CD14-positive monocyte (primary cell): Measurements from ENCODE around the gene SRSF4. TPM values are rescaled to one million over a fixed set of nuclear protein-coding genes. Genes with fewer than 3 reads are reported as not detected.

Source experiments
- DNase-seq, 3 donors: peaks; one replicate each; pipeline ENCODE4 v3.0.0-alpha.2; 2011 to 2022
- H2AFZ ChIP-seq: 2 replicates; pipeline ENCODE4 v1.6.0; 2012; ENCODE audit warnings: mild to moderate bottlenecking, low read depth, low read length, inconsistent platforms; ENCODE audit not compliant: insufficient read depth, poor library complexity, severe bottlenecking
- H3K27ac ChIP-seq, 2 donors: 1 replicate in 1 of 2; 2 replicates in 1 of 2; pipeline ENCODE4 v1.5.1; 2012 to 2013; ENCODE audit warnings: low read length in 2 of 2, control low read depth in 1 of 2, inconsistent platforms in 1 of 2, low read depth in 1 of 2, mild to moderate bottlenecking in 1 of 2
- H3K27me3 ChIP-seq, 2 donors: one replicate each; pipeline versions ENCODE4 v1.6.0 to v1.6.1; 2011 to 2013; ENCODE audit warnings: low read length in 2 of 2; ENCODE audit not compliant: control insufficient read depth in 2 of 2, insufficient read depth in 2 of 2
- H3K36me3 ChIP-seq, 2 donors: replicated peaks in 1 of 2; 1 replicate in 1 of 2; 2 replicates in 1 of 2; pipeline versions ENCODE4 v1.5.1 to v1.6.1; 2012 to 2013; ENCODE audit warnings: low read length in 2 of 2, control low read depth in 1 of 2, inconsistent platforms in 1 of 2, mild to moderate bottlenecking in 1 of 2; ENCODE audit not compliant: insufficient read depth in 2 of 2, control insufficient read depth in 1 of 2
- H3K4me1 ChIP-seq, 2 donors: 1 replicate in 1 of 2; 2 replicates in 1 of 2; pipeline versions ENCODE4 v1.5.1 to v1.6.1; 2012 to 2013; ENCODE audit warnings: low read length in 2 of 2, control low read depth in 1 of 2, inconsistent platforms in 1 of 2, mild to moderate bottlenecking in 1 of 2, moderate library complexity in 1 of 2; ENCODE audit not compliant: insufficient read depth in 2 of 2, control insufficient read depth in 1 of 2
- H3K4me2 ChIP-seq: replicated peaks from 2 replicates; pipeline ENCODE3; 2012; ENCODE audit warnings: low read length, moderate library complexity, mild to moderate bottlenecking; ENCODE audit not compliant: poor library complexity, severe bottlenecking; ENCODE audit errors: extremely low read depth
- H3K4me3 ChIP-seq, 3 experiments: fragments of 200-600 bp in 1 of 3; sonication (generic) in 1 of 3; replicated peaks in 1 of 3; 1 replicate in 2 of 3; 2 replicates in 1 of 3; pipeline ENCODE4 v1.5.1; 2011 to 2013; ENCODE audit warnings: low read length in 3 of 3, mild to moderate bottlenecking in 3 of 3, control low read depth in 2 of 3, low read depth in 2 of 3, inconsistent platforms in 1 of 3, moderate library complexity in 1 of 3
- H3K79me2 ChIP-seq: 2 replicates; pipeline ENCODE4 v1.6.0; 2012; ENCODE audit warnings: mild to moderate bottlenecking, control low read depth, inconsistent platforms, low read length, moderate library complexity; ENCODE audit not compliant: insufficient read depth
- H3K9ac ChIP-seq: 2 replicates; pipeline ENCODE4 v1.6.0; 2017; ENCODE audit warnings: low read length, mild to moderate bottlenecking; ENCODE audit not compliant: insufficient read depth, poor library complexity, severe bottlenecking
- H3K9me3 ChIP-seq, 2 donors: replicated peaks in 1 of 2; 1 replicate in 1 of 2; 2 replicates in 1 of 2; pipeline versions ENCODE4 v1.5.1 to v1.6.1; 2012 to 2013; ENCODE audit warnings: low read length in 2 of 2, control low read depth in 1 of 2; ENCODE audit not compliant: control insufficient read depth in 1 of 2, insufficient read depth in 1 of 2
- H4K20me1 ChIP-seq: 2 replicates; pipeline ENCODE4 v1.6.0; 2012; ENCODE audit warnings: mild to moderate bottlenecking, low read length, control low read depth, moderate library complexity; ENCODE audit not compliant: insufficient read depth
- H3K27ac Mint-ChIP-seq, 7 donors: one replicate each; pipeline ENCODE4 v1.8.0; 2020; ENCODE audit warnings: mild to moderate bottlenecking in 7 of 7, mixed read lengths in 7 of 7, moderate library complexity in 6 of 7, inconsistent platforms in 2 of 7
- H3K27me3 Mint-ChIP-seq, 3 donors: one replicate each; pipeline ENCODE4 v1.8.0; 2021 to 2022; ENCODE audit warnings: low read depth in 3 of 3, mild to moderate bottlenecking in 3 of 3, mixed read lengths in 3 of 3, moderate library complexity in 3 of 3, inconsistent platforms in 1 of 3
- H3K36me3 Mint-ChIP-seq, 2 donors: one replicate each; pipeline ENCODE4 v1.8.0; 2020; ENCODE audit warnings: mixed read lengths in 2 of 2, inconsistent platforms in 1 of 2, mild to moderate bottlenecking in 1 of 2
- H3K4me1 Mint-ChIP-seq: one replicate; pipeline ENCODE4 v1.8.0; 2020; ENCODE audit warnings: mild to moderate bottlenecking, mixed read lengths
- H3K4me3 Mint-ChIP-seq, 2 donors: one replicate each; pipeline ENCODE4 v1.8.0; 2020; ENCODE audit warnings: mild to moderate bottlenecking in 2 of 2, mixed read lengths in 2 of 2, moderate library complexity in 1 of 2
- H3K9me3 Mint-ChIP-seq, 7 donors: one replicate each; pipeline ENCODE4 v1.8.0; 2020 to 2022; ENCODE audit warnings: mixed read lengths in 7 of 7, mild to moderate bottlenecking in 6 of 7, moderate library complexity in 6 of 7, inconsistent platforms in 2 of 7
- CTCF ChIP-seq: fragments of 200-600 bp; IDR thresholded peaks from one replicate; pipeline ENCODE4 v1.8.0; 2022; ENCODE audit warnings: antibody characterized with exemption, mild to moderate bottlenecking
- WGBS: methylation state at CpG from one replicate; pipeline ENCODE4 v1.1.5; 2013; ENCODE audit warnings: missing lambda C conversion rate; ENCODE audit not compliant: insufficient coverage; 5-methylcytosine and 5-hydroxymethylcytosine counted together
- intact Hi-C, 2 donors: fragments of 100-400 bp; cut with micrococcal nuclease; formaldehyde crosslinking; loops; one replicate each; pipeline versions ENCODE4 v1.15.0 to v1.15.1; 2023
- polyA plus RNA-seq, 3 donors: library from polyadenylated mRNA; depleted of rRNA in 1 of 3; unstranded in 2 of 3; stranded (reverse) in 1 of 3; fragments of 300-500 nt in 2 of 3; fragments of >200 nt in 1 of 3; fragmentation: Illumina TruSeq in 2 of 3; gene quantifications; 1 replicate in 2 of 3; 2 replicates in 1 of 3; pipeline ENCODE4 v1.2.3, GENCODE V29; 2012 to 2021

Gene SRSF4
- polyA plus RNA-seq, 3 donors: 38.4 to 66.8 (median 55.5) TPM

DNA sequence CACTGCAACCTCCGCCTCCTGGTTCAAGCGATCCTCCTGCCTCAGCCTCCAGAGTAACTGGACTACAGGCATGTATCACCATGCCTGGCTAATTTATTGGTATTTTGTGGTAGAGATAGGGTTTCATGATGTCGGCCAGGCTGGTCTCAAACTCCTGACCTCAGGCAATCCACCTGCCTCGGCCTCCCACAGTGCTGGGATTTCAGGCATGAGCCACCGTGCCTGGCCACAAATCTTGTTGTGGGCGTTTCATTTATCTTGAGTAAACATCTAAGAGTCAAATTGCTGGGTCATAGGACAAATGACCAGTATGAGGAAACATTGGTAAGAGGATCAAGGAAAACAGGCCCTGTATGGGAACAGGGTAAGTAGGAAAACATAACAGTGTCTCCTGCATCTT is 75.9 kb downstream of the SRSF4 start:
- peaks cover 38 to 44% of the 10 kb centered on the region in 2 donors for H3K36me3 Mint-ChIP-seq
- H3K4me3 ChIP-seq: no peak overlapping the region
- no peaks in the 10 kb centered on the region for H3K79me2 ChIP-seq
- no peaks in the 10 kb centered on the region for H3K4me1 Mint-ChIP-seq
- intact Hi-C loops: no loop called here
- 100% methylated on average over 5 of the region's 6 CpGs for WGBS
- H3K9me3 Mint-ChIP-seq: peaks cover 0 to 4% (median 0%) of the 10 kb centered on the region in 7 donors
- no peak for DNase-seq
- H3K27me3 Mint-ChIP-seq: peaks cover 0 to 2% (median 0%) of the 10 kb centered on the region in 3 donors
- H2AFZ ChIP-seq: no peak overlapping the region
- H3K9me3 ChIP-seq: no peaks in the 10 kb centered on the region
- no peak overlapping the region for H3K4me2 ChIP-seq
- H3K27ac ChIP-seq: no peak overlapping the region
- H3K36me3 ChIP-seq: peaks cover 25 to 32% of the 10 kb centered on the region in 2 donors
- H3K27ac Mint-ChIP-seq: no peak overlapping the region
- no peaks in the 10 kb centered on the region for H3K27me3 ChIP-seq
- no peak for TF ChIP-seq CTCF
- H3K4me3 Mint-ChIP-seq: no peak overlapping the region
- H3K4me1 ChIP-seq: no peaks in the 10 kb centered on the region
- H4K20me1 ChIP-seq: no peaks in the 10 kb centered on the region
- no peak overlapping the region for H3K9ac ChIP-seq

GRCh38 chr1:29100487-29100886 is 81.2 kb downstream of the SRSF4 start:
- Mint-ChIP-seq H3K27ac (no peak overlapping the region), H3K36me3 (peaks cover 42 to 46% of the 10 kb centered on the region in 2 donors)
- TF ChIP-seq CTCF: no peak

More at GRCh38 chr1:29100487-29100886, 81.2 kb downstream of the SRSF4 start:
- H3K9me3 ChIP-seq: no peaks in the 10 kb centered on the region
- H3K4me3 ChIP-seq: no peak overlapping the region
- H3K79me2 ChIP-seq: no peaks in the 10 kb centered on the region
- H3K27ac ChIP-seq: no peak overlapping the region
- Mint-ChIP-seq H3K27me3 (no peaks in the 10 kb centered on the region), H3K4me3 (no peak overlapping the region), H3K9me3 (no peaks in the 10 kb centered on the region), H3K4me1 (no peaks in the 10 kb centered on the region)
- H3K4me2 ChIP-seq: no peak overlapping the region
- no peaks in the 10 kb centered on the region for H3K4me1 ChIP-seq
- no peak for DNase-seq
- WGBS: no CpG with 5 or more reads among the region's 1 CpG
- intact Hi-C loops: no loop called here
- peaks cover 32 to 46% of the 10 kb centered on the region in 2 donors for H3K36me3 ChIP-seq
- no peak overlapping the region for H3K9ac ChIP-seq
- H4K20me1 ChIP-seq: no peaks in the 10 kb centered on the region
- H3K27me3 ChIP-seq: no peaks in the 10 kb centered on the region
- no peak overlapping the region for H2AFZ ChIP-seq
